Measurements from ENCODE around the gene EGR4. TPM values are rescaled to one million over a fixed set of nuclear protein-coding genes. Genes with fewer than 3 reads are reported as not detected.

Gene EGR4
- total and polyA plus RNA-seq, 2 of the 4 experiments (the other 2 are of a cell fraction): not detected

GRCh38 chr2:73246850-73247249, 46.5 kb downstream of the EGR4 start:
- H3K18ac ChIP-seq (ENCODE audit: low read depth, low read length): no peak overlapping the region
- H3K4me1 ChIP-seq (ENCODE audit: control insufficient read depth, insufficient read depth, low read length): peaks cover 2% of the 10 kb centered on the region; the same call in 1 of the 2 replicates
- H4K20me1 ChIP-seq (ENCODE audit: insufficient read depth, low read length): peaks cover 27% of the 10 kb centered on the region
- in situ Hi-C loops (cut with MboI; ENCODE audit: low sequenced_read_pairs): no loop called here
- ATAC-seq (ENCODE audit: low read depth) (no peak), DNase-seq (no peak)
- H3K9ac ChIP-seq (ENCODE audit: low read depth, low read length): no peak overlapping the region
- no peak overlapping the region for H2BK15ac ChIP-seq (ENCODE audit: low read depth, low read length)
- no peak overlapping the region for H2AK9ac ChIP-seq (replicated peaks; ENCODE audit: low read depth, low read length, poor library complexity)
- CTCF ChIA-PET: interaction anchor here (0.9 kb wide), 1 partner anchor 12 kb away, joined by 3 read pairs; no protein-coding TSS in a partner anchor
- no peak overlapping the region for H3K4me3 ChIP-seq (ENCODE audit: insufficient read depth, low read depth, low read length)
- no TSS peak for BruUV-seq (replicated peaks)
- POLR2A ChIA-PET (ENCODE audit: unreplicated experiment): no interaction called here
- no peak overlapping the region for H3K14ac ChIP-seq (replicated peaks; ENCODE audit: low read depth, low read length)
- H3K4me2 ChIP-seq (ENCODE audit: low read depth, low read length): no peak overlapping the region
- no peak overlapping the region for H3K23ac ChIP-seq (ENCODE audit: low read depth, low read length)
- dilution Hi-C loops (cut with HindIII; ENCODE audit: low sequenced_read_pairs, unreplicated experiment): no loop called here
- no peaks in the 10 kb centered on the region for H3K9me3 ChIP-seq (ENCODE audit: control insufficient read depth, insufficient read depth, low read length)
- no peak overlapping the region for H3K56ac ChIP-seq (ENCODE audit: extremely low read depth, insufficient read depth, low read length)
- WGBS, 2 experiments (ENCODE audit: extremely low coverage in 2 of 2, insufficient read length in 1 of 2): 93% methylated on average over 2 of the region's 3 CpGs; no CpG with 5 or more reads in 1 of the 2 experiments
- H4K5ac ChIP-seq (ENCODE audit: low read depth, low read length): no peak overlapping the region
- H3K27ac ChIP-seq (ENCODE audit: insufficient read depth, low read length): no peak overlapping the region
- intact Hi-C loops (cut with micrococcal nuclease): no loop called here
- no peak overlapping the region for H2AFZ ChIP-seq (replicated peaks; ENCODE audit: low read length, poor library complexity)
- no peak overlapping the region for H4K8ac ChIP-seq (ENCODE audit: low read depth in 2 of 2, low read length in 2 of 2)
- H2BK20ac ChIP-seq (ENCODE audit: low read depth, low read length): no peak overlapping the region
- H3K79me1 ChIP-seq (ENCODE audit: low read depth in 1 of 2, low read length in 2 of 2): peaks cover 38 to 47% of the 10 kb centered on the region in 2 experiments
- no peak overlapping the region for H2BK5ac ChIP-seq (ENCODE audit: low read depth, low read length, poor library complexity, severe bottlenecking)
- TF ChIP-seq, protein P1, sequence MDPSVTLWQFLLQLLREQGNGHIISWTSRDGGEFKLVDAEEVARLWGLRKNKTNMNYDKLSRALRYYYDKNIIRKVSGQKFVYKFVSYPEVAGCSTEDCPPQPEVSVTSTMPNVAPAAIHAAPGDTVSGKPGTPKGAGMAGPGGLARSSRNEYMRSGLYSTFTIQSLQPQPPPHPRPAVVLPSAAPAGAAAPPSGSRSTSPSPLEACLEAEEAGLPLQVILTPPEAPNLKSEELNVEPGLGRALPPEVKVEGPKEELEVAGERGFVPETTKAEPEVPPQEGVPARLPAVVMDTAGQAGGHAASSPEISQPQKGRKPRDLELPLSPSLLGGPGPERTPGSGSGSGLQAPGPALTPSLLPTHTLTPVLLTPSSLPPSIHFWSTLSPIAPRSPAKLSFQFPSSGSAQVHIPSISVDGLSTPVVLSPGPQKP (IDR thresholded peaks at IDR 0.05; ENCODE audit: borderline replicate concordance, low read depth, low read length): no peak
- TF ChIP-seq MAFK (IDR thresholded peaks at IDR 0.05; ENCODE audit: low read depth, low read length): 0 out of 2 replicates have a peak, but pooled peaks have one; percentile 31
- no peak overlapping the region for H3K4ac ChIP-seq (ENCODE audit: low read depth, low read length)
- H3K27me3 ChIP-seq (ENCODE audit: control insufficient read depth, insufficient read depth, low read length): no peaks in the 10 kb centered on the region
- H4K91ac ChIP-seq (ENCODE audit: insufficient read depth, low read depth, low read length): no peak overlapping the region
- H2BK120ac ChIP-seq (ENCODE audit: low read depth, low read length): no peak overlapping the region
- peaks cover 64% of the 10 kb centered on the region for H3K36me3 ChIP-seq (ENCODE audit: control insufficient read depth, insufficient read depth, low read length)
- H2AK5ac ChIP-seq (ENCODE audit: low read depth, low read length): no peak overlapping the region
- peaks cover 5% of the 10 kb centered on the region; the same call in 1 of the 2 replicates for H3K9me1 ChIP-seq (ENCODE audit: insufficient read depth, low read length)

Measured in IMR-90 (cell line).